ENCODE measurements around the gene TBCC.

TBCC gene

GRCh38 chr6:42715871-42716270, 30.0 kb downstream of the TBCC start:
- TF ChIP-seq CTCF (IDR thresholded peaks at IDR 0.05; ENCODE audit: low read depth, low read length), result no peak
- no peak overlapping the region for H3K4me3 ChIP-seq (ENCODE audit: low read depth, low read length)

- H3K4me3 ChIP-seq (ENCODE audit: low read depth, low read length), result no peak overlapping the region
- no peak for TF ChIP-seq CTCF (IDR thresholded peaks at IDR 0.05; ENCODE audit: low read depth, low read length)
Measured at GRCh38 chr6:42714098-42714761, 31.7 kb downstream of the TBCC start.

GRCh38 chr6:42711930-42712329, 34.0 kb downstream of the TBCC start:
- no peak for TF ChIP-seq CTCF (IDR thresholded peaks at IDR 0.05; ENCODE audit: low read depth, low read length)
- H3K4me3 ChIP-seq (ENCODE audit: low read depth, low read length), result no peak overlapping the region

- no peak for TF ChIP-seq CTCF (IDR thresholded peaks at IDR 0.05; ENCODE audit: low read depth, low read length)
Measured at GRCh38 chr6:42710316-42710715, 35.6 kb downstream of the TBCC start.

GRCh38 chr6:42709871-42710270, 36.0 kb downstream of the TBCC start:
- no peak for TF ChIP-seq CTCF (IDR thresholded peaks at IDR 0.05; ENCODE audit: low read depth, low read length)
- H3K4me3 ChIP-seq (ENCODE audit: low read depth, low read length), result no peak overlapping the region

More at GRCh38 chr6:42710316-42710715, 35.6 kb downstream of the TBCC start:
- no peak overlapping the region for H3K4me3 ChIP-seq (ENCODE audit: low read depth, low read length)

GRCh38 chr6:42708096-42708495, 37.8 kb downstream of the TBCC start:
- no peak for TF ChIP-seq CTCF (IDR thresholded peaks at IDR 0.05; ENCODE audit: low read depth, low read length)
- no peak overlapping the region for H3K4me3 ChIP-seq (ENCODE audit: low read depth, low read length)

- H3K4me3 ChIP-seq (ENCODE audit: low read depth, low read length), result no peak overlapping the region
- no peak for TF ChIP-seq CTCF (IDR thresholded peaks at IDR 0.05; ENCODE audit: low read depth, low read length)
Measured at GRCh38 chr6:42707595-42707994, 38.3 kb downstream of the TBCC start.
